WERI-Rb-1 (cell line): ENCODE measurements around the gene CD99L2.
A peak's percentile ranks its signal among the peaks of the same experiment; 100 is the strongest.

ENCODE experiments used
- DNase-seq: peaks from one replicate; pipeline ENCODE4 v3.0.0-alpha.2; 2020
- H3K27ac ChIP-seq: fragments of 250-450 bp; sonication (Bioruptor Pico); 2 replicates; pipeline ENCODE4 v1.5.1; 2020; ENCODE audit warnings: mild to moderate bottlenecking, moderate library complexity
- H3K27me3 ChIP-seq: fragments of 250-450 bp; sonication (Bioruptor Pico); 2 replicates; pipeline ENCODE4 v1.5.1; 2021; ENCODE audit warnings: mild to moderate bottlenecking, low read depth, moderate library complexity; ENCODE audit not compliant: insufficient read depth, severe bottlenecking
- H3K36me3 ChIP-seq: fragments of 250-450 bp; sonication (Bioruptor Pico); 2 replicates; pipeline ENCODE4 v1.5.1; 2020; ENCODE audit warnings: mild to moderate bottlenecking, moderate library complexity
- H3K4me3 ChIP-seq: 2 replicates; pipeline ENCODE4 v1.5.1; 2011; ENCODE audit warnings: low read depth, mild to moderate bottlenecking, control low read depth, low read length
- H3K9me3 ChIP-seq: fragments of 250-450 bp; sonication (Bioruptor Pico); 2 replicates; pipeline ENCODE4 v1.5.1; 2021; ENCODE audit warnings: mild to moderate bottlenecking, moderate library complexity; ENCODE audit not compliant: severe bottlenecking
- TF ChIP-seq, protein P1 (sequence below): IDR thresholded peaks from 2 replicates; pipeline ENCODE4 v1.5.1; 2011; ENCODE audit warnings: low read depth, mild to moderate bottlenecking, control low read depth, inconsistent platforms, low read length

CD99L2 gene

DNA sequence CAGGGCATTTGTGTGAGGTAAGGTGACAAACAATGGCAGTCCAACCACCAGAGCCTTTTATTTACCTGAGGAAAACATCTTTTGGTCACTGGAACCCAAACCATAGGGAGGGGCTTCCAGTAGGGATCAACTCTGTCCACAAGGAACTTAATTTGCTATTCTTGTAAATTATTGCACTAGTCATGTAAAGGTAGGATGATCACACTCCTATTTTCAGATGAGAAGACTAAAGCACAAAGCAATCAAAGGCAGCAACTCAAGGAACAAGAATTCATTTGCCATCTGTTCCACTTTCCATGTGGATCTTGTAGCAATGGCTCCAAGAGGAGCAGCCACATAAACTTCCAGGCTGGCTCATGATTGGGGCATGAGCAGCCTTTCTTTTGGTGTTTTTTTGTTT, 35.3 kb downstream of the CD99L2 start:
- H3K36me3 ChIP-seq = no peaks in the 10 kb centered on the region
- H3K4me3 ChIP-seq = no peak overlapping the region
- no peak for DNase-seq
- H3K27ac ChIP-seq = no peak overlapping the region
- no peaks in the 10 kb centered on the region for H3K27me3 ChIP-seq
- peaks cover 3% of the 10 kb centered on the region for H3K9me3 ChIP-seq
- TF ChIP-seq, protein P1, sequence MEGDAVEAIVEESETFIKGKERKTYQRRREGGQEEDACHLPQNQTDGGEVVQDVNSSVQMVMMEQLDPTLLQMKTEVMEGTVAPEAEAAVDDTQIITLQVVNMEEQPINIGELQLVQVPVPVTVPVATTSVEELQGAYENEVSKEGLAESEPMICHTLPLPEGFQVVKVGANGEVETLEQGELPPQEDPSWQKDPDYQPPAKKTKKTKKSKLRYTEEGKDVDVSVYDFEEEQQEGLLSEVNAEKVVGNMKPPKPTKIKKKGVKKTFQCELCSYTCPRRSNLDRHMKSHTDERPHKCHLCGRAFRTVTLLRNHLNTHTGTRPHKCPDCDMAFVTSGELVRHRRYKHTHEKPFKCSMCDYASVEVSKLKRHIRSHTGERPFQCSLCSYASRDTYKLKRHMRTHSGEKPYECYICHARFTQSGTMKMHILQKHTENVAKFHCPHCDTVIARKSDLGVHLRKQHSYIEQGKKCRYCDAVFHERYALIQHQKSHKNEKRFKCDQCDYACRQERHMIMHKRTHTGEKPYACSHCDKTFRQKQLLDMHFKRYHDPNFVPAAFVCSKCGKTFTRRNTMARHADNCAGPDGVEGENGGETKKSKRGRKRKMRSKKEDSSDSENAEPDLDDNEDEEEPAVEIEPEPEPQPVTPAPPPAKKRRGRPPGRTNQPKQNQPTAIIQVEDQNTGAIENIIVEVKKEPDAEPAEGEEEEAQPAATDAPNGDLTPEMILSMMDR = no peak

DNA sequence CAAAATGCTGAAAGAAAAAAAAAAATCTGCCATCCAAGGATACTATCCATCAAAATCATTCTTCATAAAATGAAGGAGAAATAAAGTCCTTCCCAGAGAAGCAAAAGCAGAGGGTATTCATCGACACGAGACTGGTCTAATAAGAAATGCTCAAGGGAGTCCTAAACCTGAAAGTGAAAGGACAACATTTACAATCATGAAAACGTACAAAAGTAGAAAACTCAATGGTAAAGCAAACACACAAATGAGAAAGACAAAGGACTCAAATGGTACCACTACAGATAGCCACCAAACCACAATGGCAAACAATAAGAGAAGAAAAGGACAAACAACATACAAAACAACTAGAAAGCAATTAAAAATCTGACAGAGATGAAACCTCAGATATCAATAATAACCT, 41.0 kb downstream of the CD99L2 start:
- no peak overlapping the region for H3K27ac ChIP-seq
- H3K36me3 ChIP-seq = no peaks in the 10 kb centered on the region
- no peaks in the 10 kb centered on the region for H3K9me3 ChIP-seq
- no peak overlapping the region for H3K4me3 ChIP-seq
- H3K27me3 ChIP-seq = no peaks in the 10 kb centered on the region
- TF ChIP-seq, protein P1 = no peak
- no peak for DNase-seq

DNA sequence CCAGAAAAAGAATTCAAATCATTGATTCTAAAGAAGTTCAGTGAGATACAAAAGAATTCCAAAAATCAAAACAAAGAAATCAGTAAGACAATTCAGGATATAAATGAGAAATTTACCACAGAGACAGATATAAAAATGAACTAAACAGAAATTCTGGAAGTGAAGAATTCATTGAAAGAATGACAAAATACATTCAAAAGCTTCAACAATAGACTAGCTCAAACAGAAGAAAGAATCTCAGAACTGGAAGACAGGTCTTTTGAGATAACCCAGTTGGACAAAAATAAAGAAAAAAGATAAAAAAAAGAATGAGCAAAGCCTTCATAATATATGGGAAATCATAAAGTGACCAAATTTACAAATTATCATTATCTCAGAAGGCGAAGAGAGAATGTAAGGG, 41.7 kb downstream of the CD99L2 start:
- no peaks in the 10 kb centered on the region for H3K27me3 ChIP-seq
- TF ChIP-seq, protein P1 = no peak
- no peaks in the 10 kb centered on the region for H3K36me3 ChIP-seq
- H3K4me3 ChIP-seq = no peak overlapping the region
- DNase-seq = no peak
- H3K27ac ChIP-seq = no peak overlapping the region
- no peaks in the 10 kb centered on the region for H3K9me3 ChIP-seq

DNA sequence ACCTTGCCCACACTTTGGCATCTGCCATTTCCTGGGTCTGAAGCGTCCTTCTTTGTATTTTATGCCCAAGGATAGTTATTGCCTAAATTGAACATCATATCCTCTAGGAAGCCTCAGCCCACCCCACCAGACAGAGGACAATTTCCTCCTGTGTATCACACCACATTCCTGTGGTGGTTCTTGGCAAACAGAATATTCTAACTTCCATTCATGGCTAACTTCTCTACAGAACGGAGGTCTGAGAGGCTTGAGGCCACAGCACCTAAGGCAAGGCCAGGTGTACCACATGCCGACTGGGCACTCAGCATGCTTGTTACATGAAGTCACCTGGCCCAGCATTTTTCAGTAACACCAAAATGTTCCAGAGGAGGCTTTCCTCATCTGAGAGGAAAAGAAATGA, 42.4 kb downstream of the CD99L2 start:
- H3K4me3 ChIP-seq = no peak overlapping the region
- TF ChIP-seq, protein P1 = no peak
- H3K27me3 ChIP-seq = no peaks in the 10 kb centered on the region
- no peaks in the 10 kb centered on the region for H3K9me3 ChIP-seq
- H3K27ac ChIP-seq = no peak overlapping the region
- DNase-seq = no peak
- H3K36me3 ChIP-seq = no peaks in the 10 kb centered on the region

DNA sequence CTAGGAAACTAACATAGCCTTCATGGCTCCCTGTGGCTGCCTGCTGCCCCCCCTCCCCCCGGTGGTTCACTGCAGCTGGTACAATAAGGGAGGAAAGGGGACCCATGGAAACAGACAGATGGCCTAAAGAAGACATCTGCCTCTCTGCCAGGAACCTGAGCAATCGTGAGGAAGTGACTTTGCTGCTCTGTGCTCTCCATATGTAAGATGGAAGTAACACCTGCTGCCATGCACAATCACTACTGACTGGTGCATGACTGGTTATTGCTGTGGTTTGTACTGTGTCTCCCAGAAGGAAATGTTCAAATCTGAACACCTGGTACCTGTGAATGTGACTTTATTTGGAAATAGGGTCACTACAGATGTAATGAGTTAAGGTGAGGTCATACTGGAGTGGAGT, 43.6 kb downstream of the CD99L2 start:
- DNase-seq = peak; percentile 13
- TF ChIP-seq, protein P1 = no peak
- H3K27me3 ChIP-seq = no peaks in the 10 kb centered on the region
- no peaks in the 10 kb centered on the region for H3K36me3 ChIP-seq
- no peaks in the 10 kb centered on the region for H3K9me3 ChIP-seq
- no peak overlapping the region for H3K27ac ChIP-seq
- H3K4me3 ChIP-seq = no peak overlapping the region

DNA sequence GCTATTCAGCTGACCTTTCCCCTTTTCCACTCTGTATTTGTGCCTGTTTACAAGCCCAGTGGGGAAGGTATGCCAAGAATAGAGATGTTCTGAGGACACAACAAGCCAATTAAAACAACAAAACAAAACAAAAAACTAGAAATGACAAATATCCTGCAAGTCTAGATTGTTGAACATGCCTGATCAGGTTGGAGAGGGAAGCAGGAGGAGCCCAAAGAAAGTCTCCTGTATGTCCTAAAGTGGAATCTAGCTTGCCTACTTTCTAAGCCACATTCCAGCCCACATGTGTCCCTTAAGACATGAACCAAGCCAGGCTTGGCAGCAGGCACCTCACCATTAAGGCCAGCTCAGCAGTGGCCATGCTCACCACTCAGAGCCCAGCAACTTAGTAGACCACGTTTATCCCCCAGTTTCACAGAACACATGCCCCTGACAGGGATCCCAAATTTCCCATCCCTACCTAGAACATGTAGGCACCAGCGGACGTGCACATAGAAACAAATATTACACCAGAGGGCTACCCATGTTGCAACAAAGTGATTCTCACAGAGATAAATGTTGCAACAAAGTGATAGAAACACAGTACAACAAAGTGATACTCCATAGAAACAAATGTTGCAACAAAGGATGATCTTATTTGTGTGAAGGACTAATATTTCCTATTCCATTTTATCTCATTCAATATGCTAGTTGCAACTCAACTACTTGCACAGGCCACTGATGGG, 48.3 kb downstream of the CD99L2 start:
- Histone ChIP-seq H3K4me3 (no peak overlapping the region), H3K27me3 (no peaks in the 10 kb centered on the region), H3K9me3 (no peaks in the 10 kb centered on the region), H3K27ac (no peak overlapping the region), H3K36me3 (no peaks in the 10 kb centered on the region)
- no peak for DNase-seq
- TF ChIP-seq, protein P1 = no peak
